Measurements from ENCODE around the gene TMEM167A. TPM values are rescaled to one million over a fixed set of nuclear protein-coding genes. Genes with fewer than 3 reads are reported as not detected.

Gene TMEM167A
- total and polyA plus RNA-seq, 8 donors, result 75.3 to 127 (median 83.4) TPM

DNA sequence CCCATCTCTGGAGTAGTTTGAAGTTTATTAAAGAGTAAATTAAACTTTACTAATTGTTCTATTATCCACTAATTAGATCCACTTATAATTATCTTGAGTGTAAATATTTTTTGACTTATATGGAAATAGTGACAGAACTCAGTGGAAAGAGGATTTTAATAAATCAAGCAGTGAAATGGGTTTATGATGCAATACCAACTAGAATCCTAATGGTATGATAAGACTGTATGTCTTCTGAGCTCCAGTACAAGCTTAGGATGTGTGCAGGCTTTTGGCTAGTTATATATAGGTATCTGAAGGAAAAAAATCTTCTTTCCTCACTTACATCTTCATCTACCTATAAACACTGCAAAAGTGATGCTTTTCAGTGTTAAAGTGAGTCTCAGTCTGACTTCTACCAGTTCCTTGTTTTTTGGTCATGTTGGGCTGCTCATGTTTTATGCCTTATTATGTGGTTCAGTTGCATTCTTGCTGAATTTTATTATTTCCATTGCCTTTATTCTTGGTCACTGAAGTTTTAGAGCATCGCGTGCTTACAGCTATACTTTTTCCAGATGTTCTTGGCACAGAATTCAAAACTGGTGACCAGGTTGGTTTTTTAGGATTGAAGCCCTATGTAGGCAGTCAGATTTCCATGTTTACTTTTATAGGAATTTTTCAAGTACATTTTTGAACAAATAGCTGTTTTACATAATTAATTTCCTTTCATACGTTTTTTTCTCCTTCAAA is 30.7 kb upstream of the TMEM167A start:
- Histone ChIP-seq H3K4me3 (no peak overlapping the region), H3K27ac (no peak overlapping the region), H3K36me3 (peaks cover 0 to 6% of the 10 kb centered on the region in 2 donors), H3K9me3 (peaks cover 0 to 2% of the 10 kb centered on the region in 2 donors), H3K4me1 (no peaks in the 10 kb centered on the region), H3K27me3 (no peaks in the 10 kb centered on the region)
- no peak for ATAC-seq
- intact Hi-C loops (cut with DNase I), result no loop called here
- TF ChIP-seq, protein P1, sequence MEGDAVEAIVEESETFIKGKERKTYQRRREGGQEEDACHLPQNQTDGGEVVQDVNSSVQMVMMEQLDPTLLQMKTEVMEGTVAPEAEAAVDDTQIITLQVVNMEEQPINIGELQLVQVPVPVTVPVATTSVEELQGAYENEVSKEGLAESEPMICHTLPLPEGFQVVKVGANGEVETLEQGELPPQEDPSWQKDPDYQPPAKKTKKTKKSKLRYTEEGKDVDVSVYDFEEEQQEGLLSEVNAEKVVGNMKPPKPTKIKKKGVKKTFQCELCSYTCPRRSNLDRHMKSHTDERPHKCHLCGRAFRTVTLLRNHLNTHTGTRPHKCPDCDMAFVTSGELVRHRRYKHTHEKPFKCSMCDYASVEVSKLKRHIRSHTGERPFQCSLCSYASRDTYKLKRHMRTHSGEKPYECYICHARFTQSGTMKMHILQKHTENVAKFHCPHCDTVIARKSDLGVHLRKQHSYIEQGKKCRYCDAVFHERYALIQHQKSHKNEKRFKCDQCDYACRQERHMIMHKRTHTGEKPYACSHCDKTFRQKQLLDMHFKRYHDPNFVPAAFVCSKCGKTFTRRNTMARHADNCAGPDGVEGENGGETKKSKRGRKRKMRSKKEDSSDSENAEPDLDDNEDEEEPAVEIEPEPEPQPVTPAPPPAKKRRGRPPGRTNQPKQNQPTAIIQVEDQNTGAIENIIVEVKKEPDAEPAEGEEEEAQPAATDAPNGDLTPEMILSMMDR (IDR thresholded peaks at IDR 0.05), result no peak
- no peak for DNase-seq

DNA sequence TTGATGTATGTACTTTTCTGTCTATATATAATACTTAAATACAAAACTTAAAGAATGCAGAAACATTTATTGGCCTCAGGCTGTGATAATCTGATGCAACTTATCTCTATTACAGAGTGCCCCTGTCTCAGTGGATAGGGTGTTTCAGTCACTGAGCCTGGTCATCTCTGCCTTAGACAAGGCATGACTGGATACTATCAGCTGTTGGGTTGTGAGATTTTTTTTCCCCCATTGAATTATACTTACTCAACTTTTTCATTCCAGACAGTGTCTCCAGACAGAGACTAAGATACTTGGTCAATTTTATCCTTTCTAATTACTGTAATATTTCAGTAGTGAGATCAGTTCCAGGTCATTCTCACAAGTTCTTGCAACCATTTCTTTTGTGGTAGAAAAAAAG is 26.8 kb upstream of the TMEM167A start:
- H3K36me3 ChIP-seq, result no peaks in the 10 kb centered on the region
- intact Hi-C loops (cut with DNase I), result no loop called here
- no peak overlapping the region for H3K4me3 ChIP-seq
- DNase-seq (no peak), ATAC-seq (no peak)
- H3K4me1 ChIP-seq, result no peaks in the 10 kb centered on the region
- TF ChIP-seq, protein P1 (IDR thresholded peaks at IDR 0.05), result no peak
- H3K27me3 ChIP-seq, result no peaks in the 10 kb centered on the region
- H3K27ac ChIP-seq, result no peak overlapping the region
- no peaks in the 10 kb centered on the region for H3K9me3 ChIP-seq

DNA sequence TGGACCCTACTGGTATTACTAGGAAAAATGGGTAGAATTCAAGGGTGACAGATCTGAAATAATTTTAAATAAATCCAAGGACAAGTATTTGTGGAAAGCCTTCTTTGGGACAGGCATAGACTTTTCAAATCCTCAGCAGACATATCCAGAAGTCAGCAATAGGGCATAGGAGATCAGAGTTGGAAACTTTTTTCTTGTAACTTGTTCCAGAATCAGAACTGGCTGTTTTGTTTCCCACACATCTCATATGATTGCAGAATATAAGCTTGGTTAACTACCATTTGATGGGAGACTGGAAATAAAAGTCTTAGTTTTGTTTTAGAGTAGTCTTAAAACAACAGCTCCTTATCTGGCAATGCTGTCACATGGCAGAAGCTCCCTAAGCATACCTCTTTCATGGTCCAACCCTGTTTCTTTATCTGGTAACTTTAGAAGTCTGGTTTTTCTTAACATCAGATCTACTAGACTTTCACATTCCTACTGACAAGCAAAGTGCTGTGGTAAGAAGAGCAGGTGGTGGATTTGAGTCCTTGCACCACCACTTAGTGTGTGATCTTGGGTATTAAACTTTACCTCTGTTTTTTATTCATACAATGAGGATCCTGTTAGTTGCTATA is 25.3 kb upstream of the TMEM167A start:
- H3K36me3 ChIP-seq, result no peaks in the 10 kb centered on the region
- DNase-seq (no peak), ATAC-seq (no peak)
- no peaks in the 10 kb centered on the region for H3K9me3 ChIP-seq
- intact Hi-C loops (cut with DNase I), result no loop called here
- TF ChIP-seq, protein P1 (IDR thresholded peaks at IDR 0.05), result no peak
- H3K27ac ChIP-seq, result no peak overlapping the region
- no peaks in the 10 kb centered on the region for H3K27me3 ChIP-seq
- no peaks in the 10 kb centered on the region for H3K4me1 ChIP-seq
- H3K4me3 ChIP-seq, result no peak overlapping the region

DNA sequence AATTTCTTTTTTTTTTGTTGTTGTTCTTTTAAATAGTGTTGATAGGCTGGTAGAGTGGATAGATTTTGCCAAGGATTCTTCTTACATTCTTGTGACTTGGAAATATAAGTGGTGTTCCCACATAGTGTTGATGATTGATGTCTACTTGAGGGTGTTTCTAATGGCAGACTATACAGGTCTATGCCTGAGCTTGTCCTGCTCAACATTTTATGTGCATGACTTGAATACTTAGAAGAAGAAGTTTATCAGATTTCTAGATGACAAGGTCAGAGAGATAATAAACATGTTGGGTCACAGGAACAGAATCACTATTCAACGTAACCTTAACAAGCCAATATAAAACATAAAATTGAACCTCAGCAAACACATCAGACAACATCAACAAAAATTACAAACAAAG is 24.3 kb upstream of the TMEM167A start:
- H3K4me1 ChIP-seq, result no peaks in the 10 kb centered on the region
- no peak for ATAC-seq
- intact Hi-C loops (cut with DNase I), result no loop called here

DNA sequence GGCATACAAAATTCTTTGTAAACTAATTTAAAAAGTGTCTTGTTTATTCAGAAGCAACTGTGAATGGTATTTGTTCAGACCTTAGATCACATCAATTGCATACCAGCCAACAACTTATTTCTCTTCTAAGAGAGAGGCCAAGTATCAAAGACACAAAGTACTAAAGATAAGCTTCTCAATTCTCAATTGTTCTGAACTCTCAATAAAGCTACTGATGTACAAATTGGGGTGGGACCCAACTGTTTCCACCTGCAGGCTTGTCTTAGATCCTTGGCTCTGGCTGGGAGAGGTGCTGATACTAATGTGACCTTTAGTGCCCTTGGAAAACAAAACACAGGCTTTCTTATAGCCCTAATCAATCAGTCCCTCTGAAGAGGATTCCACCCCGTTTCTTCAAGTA is 22.3 kb upstream of the TMEM167A start:
- no peak overlapping the region for H3K27ac ChIP-seq
- no peak overlapping the region for H3K4me3 ChIP-seq
- H3K36me3 ChIP-seq, result no peaks in the 10 kb centered on the region
- no peaks in the 10 kb centered on the region for H3K27me3 ChIP-seq
- no peaks in the 10 kb centered on the region for H3K4me1 ChIP-seq
- TF ChIP-seq, protein P1 (IDR thresholded peaks at IDR 0.05), result no peak
- peaks cover 0 to 3% of the 10 kb centered on the region in 2 donors for H3K9me3 ChIP-seq
- no peak for ATAC-seq
- no peak for DNase-seq
- intact Hi-C loops (cut with DNase I), result no loop called here

More for the DNA sequence above, 24.3 kb upstream of the TMEM167A start:
- no peak overlapping the region for H3K27ac ChIP-seq
- DNase-seq, result no peak
- H3K4me3 ChIP-seq, result no peak overlapping the region
- no peaks in the 10 kb centered on the region for H3K9me3 ChIP-seq
- H3K27me3 ChIP-seq, result no peaks in the 10 kb centered on the region
- TF ChIP-seq, protein P1 (IDR thresholded peaks at IDR 0.05), result no peak
- no peaks in the 10 kb centered on the region for H3K36me3 ChIP-seq
